ENCODE data around the gene ADAMTS13. TPM values are rescaled to one million over a fixed set of nuclear protein-coding genes. Genes with fewer than 3 reads are reported as not detected.

ADAMTS13 gene
- total RNA-seq, 4 donors from 2014 or later: 1.1 to 2.7 (median 1.8) TPM

- intact Hi-C loops (cut with DNase I; ENCODE audit: low total_unique reads): no loop called here
- DNase-seq (ENCODE audit: low spot score in 2 of 2): no peak
- WGBS, 2 donors: 62 to 83% methylated on average over 4 of the region's 4 CpGs
Measured at GRCh38 chr9:133439337-133439736, 17.2 kb downstream of the ADAMTS13 start.

GRCh38 chr9:133440874-133441273, 18.7 kb downstream of the ADAMTS13 start:
- TF ChIP-seq CTCF (IDR thresholded peaks at IDR 0.05) (no peak), POLR2A (IDR thresholded peaks at IDR 0.05) (no peak)
- no peak for DNase-seq (ENCODE audit: low spot score in 2 of 2)
- intact Hi-C loops (cut with DNase I; ENCODE audit: low total_unique reads): no loop called here
- no peak overlapping the region for H3K4me3 ChIP-seq (ENCODE audit: low read depth, poor library complexity, severe bottlenecking)
- 61 to 86% methylated on average over 12 of the region's 12 CpGs for WGBS, 2 donors

More at GRCh38 chr9:133439337-133439736, 17.2 kb downstream of the ADAMTS13 start:
- no peak overlapping the region for H3K4me3 ChIP-seq (ENCODE audit: low read depth, poor library complexity, severe bottlenecking)
- TF ChIP-seq POLR2A (IDR thresholded peaks at IDR 0.05): no peak
- no peak for TF ChIP-seq CTCF (IDR thresholded peaks at IDR 0.05)

GRCh38 chr9:133441571-133441970, 19.4 kb downstream of the ADAMTS13 start:
- DNase-seq (ENCODE audit: low spot score in 2 of 2): no peak
- WGBS, 2 donors: 75 to 79% methylated on average over 4 to 5 of the region's 5 CpGs
- no peak for TF ChIP-seq POLR2A (IDR thresholded peaks at IDR 0.05)
- TF ChIP-seq CTCF (IDR thresholded peaks at IDR 0.05): no peak
- H3K4me3 ChIP-seq (ENCODE audit: low read depth, poor library complexity, severe bottlenecking): no peak overlapping the region
- intact Hi-C loops (cut with DNase I; ENCODE audit: low total_unique reads): no loop called here

- DNase-seq (ENCODE audit: low spot score in 2 of 2): no peak
- TF ChIP-seq POLR2A (IDR thresholded peaks at IDR 0.05): no peak
- WGBS, 2 donors: 93% methylated on average over 11 to 15 of the region's 15 CpGs
- H3K4me3 ChIP-seq (ENCODE audit: low read depth, poor library complexity, severe bottlenecking): no peak overlapping the region
- intact Hi-C loops (cut with DNase I; ENCODE audit: low total_unique reads): no loop called here
Measured at GRCh38 chr9:133443248-133443647, 21.1 kb downstream of the ADAMTS13 start.

GRCh38 chr9:133443982-133444381, 21.8 kb downstream of the ADAMTS13 start:
- DNase-seq (ENCODE audit: low spot score in 2 of 2): no peak
- no peak overlapping the region for H3K4me3 ChIP-seq (ENCODE audit: low read depth, poor library complexity, severe bottlenecking)
- intact Hi-C loops (cut with DNase I; ENCODE audit: low total_unique reads): no loop called here
- TF ChIP-seq POLR2A (IDR thresholded peaks at IDR 0.05): no peak
- no peak for TF ChIP-seq CTCF (IDR thresholded peaks at IDR 0.05)
- 82 to 83% methylated on average over 8 of the region's 8 CpGs for WGBS, 2 donors

- intact Hi-C loops (cut with DNase I; ENCODE audit: low total_unique reads): no loop called here
- WGBS, 2 donors: 74 to 83% methylated on average over 19 to 22 of the region's 23 CpGs
- no peak for DNase-seq (ENCODE audit: low spot score in 2 of 2)
- H3K4me3 ChIP-seq (ENCODE audit: low read depth, poor library complexity, severe bottlenecking): no peak overlapping the region
- TF ChIP-seq CTCF (IDR thresholded peaks at IDR 0.05): no peak
- TF ChIP-seq POLR2A (IDR thresholded peaks at IDR 0.05): no peak
Measured at GRCh38 chr9:133445293-133445969, 23.3 kb downstream of the ADAMTS13 start.
